ENCODE measurements around the gene PITPNM1. TPM values are rescaled to one million over a fixed set of nuclear protein-coding genes. Genes with fewer than 3 reads are reported as not detected.
"Not testable (repeated sequence)": the region's sequence is repeated elsewhere in the genome, so short reads cannot be mapped to it uniquely, and the experiment has no call there.

The PITPNM1 gene
- polyA plus RNA-seq, 1 donor from 2014 or later, result 40.6 TPM

DNA sequence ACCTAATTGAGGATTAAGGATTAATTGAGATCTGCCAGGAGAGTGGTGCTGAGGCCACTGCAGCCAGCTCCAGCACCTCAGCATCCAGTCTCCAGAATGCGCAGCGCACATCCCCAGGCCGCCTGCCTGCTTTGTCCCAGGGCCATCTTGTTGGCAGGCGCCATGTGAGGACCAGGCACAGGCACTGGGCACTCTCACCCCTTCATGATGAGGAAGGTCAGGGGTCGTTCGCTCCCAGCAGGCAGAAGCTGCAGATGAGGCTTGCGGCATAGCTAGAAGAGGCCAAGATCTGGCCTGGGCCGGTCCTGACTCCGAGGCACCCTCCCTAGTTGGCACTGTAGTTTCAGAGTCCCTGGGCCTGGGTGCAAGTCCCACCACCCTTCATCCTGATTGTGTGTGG lies 11.6 kb upstream of the PITPNM1 start:
- H3K9me3 Mint-ChIP-seq, result no peaks in the 10 kb centered on the region
- no peak overlapping the region for H3K4me3 Mint-ChIP-seq
- no peaks in the 10 kb centered on the region for H3K36me3 Mint-ChIP-seq
- H3K27ac Mint-ChIP-seq, result no peak overlapping the region
- H3K27me3 Mint-ChIP-seq, result peaks cover 17% of the 10 kb centered on the region
- peaks cover 0 to 2% (median 0%) of the 10 kb centered on the region in 3 donors for H3K4me1 Mint-ChIP-seq

- peaks cover 0 to 6% (median 2%) of the 10 kb centered on the region in 3 donors for H3K4me1 Mint-ChIP-seq
- H3K27me3 Mint-ChIP-seq, result peaks cover 17% of the 10 kb centered on the region
- no peaks in the 10 kb centered on the region for H3K9me3 Mint-ChIP-seq
- H3K4me3 Mint-ChIP-seq, result no peak overlapping the region
- H3K27ac Mint-ChIP-seq, result no peak overlapping the region
- H3K36me3 Mint-ChIP-seq, result peaks cover 1% of the 10 kb centered on the region
Measured at GRCh38 chr11:67514116-67514515, 9.0 kb upstream of the PITPNM1 start.

DNA sequence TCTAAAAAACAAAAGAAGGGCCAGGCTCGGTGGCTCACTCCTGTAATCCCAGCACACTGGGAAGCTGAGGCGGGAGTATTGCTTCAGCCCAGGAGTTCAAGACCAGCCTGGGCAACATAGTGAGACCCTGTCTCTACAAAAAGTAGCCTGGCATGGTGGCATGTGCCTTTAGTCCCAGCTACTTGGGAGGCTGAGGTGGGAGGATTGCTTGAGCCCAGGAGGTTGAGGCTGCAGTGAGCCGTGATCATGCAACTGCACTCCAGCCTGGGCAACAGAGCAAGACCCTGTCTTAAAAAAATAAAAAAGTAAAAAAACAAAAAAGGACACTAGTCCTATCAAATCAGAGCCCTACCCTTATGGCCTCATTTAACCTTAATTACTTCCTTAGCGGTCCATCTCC lies 6.4 kb upstream of the PITPNM1 start:
- Mint-ChIP-seq H3K27ac (peak overlapping the region in 1 of 3 donors; percentile 98), H3K27me3 (peaks cover 17% of the 10 kb centered on the region), H3K4me1 (peaks cover 8 to 13% (median 10%) of the 10 kb centered on the region in 3 donors), H3K4me3 (peak overlapping the region in 1 of 4 donors; percentile 88)
- not testable (repeated sequence) for H3K36me3 Mint-ChIP-seq, H3K9me3 Mint-ChIP-seq

- Mint-ChIP-seq H3K36me3 (peaks cover 3% of the 10 kb centered on the region), H3K27ac (peak overlapping the region in 1 of 3 donors; percentile 98), H3K4me1 (peaks cover 14 to 21% (median 19%) of the 10 kb centered on the region in 3 donors), H3K27me3 (peaks cover 11% of the 10 kb centered on the region), H3K9me3 (no peaks in the 10 kb centered on the region), H3K4me3 (peak overlapping the region in 2 of 4 donors; percentile 83 to 88)
Measured at GRCh38 chr11:67510023-67510345, 4.8 kb upstream of the PITPNM1 start.

DNA sequence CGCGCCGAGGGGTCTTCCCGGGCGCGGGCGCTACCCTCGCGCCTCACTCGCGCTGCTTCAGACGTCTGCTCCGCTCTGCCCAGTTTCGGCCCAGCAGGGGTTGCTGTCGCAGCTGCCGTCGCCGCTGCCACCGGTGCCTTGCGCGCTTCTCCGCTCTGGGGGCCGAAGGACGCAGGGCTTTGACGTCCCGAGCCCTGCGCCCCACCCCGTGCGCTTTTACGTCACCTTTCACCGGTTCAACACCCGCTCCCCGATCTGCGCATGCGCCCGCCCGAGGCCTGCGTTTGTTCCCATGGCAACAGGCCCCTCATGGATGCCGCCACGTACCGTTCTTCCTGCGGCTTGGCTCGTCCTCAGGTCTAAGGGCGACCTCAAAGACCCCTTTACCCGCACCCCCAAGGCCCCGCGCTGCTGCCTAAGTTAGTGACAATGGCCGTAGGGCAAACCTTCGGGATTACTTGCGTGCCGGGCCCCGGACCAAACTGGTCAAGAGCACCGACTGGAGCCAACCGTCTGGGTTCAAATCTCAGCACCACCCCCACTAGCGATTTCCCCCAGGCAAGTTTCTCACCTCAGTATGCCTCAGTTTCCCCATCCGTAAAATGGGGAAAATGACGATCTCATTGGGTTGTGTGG lies 3.4 kb upstream of the PITPNM1 start:
- Mint-ChIP-seq H3K9me3 (no peaks in the 10 kb centered on the region), H3K36me3 (peaks cover 3% of the 10 kb centered on the region), H3K4me1 (peaks cover 18 to 21% (median 19%) of the 10 kb centered on the region in 3 donors), H3K4me3 (peak overlapping the region; percentile 87 to 97 (median 92)), H3K27ac (peak overlapping the region; percentile 98 to 99 (median 98)), H3K27me3 (peaks cover 6% of the 10 kb centered on the region)

DNA sequence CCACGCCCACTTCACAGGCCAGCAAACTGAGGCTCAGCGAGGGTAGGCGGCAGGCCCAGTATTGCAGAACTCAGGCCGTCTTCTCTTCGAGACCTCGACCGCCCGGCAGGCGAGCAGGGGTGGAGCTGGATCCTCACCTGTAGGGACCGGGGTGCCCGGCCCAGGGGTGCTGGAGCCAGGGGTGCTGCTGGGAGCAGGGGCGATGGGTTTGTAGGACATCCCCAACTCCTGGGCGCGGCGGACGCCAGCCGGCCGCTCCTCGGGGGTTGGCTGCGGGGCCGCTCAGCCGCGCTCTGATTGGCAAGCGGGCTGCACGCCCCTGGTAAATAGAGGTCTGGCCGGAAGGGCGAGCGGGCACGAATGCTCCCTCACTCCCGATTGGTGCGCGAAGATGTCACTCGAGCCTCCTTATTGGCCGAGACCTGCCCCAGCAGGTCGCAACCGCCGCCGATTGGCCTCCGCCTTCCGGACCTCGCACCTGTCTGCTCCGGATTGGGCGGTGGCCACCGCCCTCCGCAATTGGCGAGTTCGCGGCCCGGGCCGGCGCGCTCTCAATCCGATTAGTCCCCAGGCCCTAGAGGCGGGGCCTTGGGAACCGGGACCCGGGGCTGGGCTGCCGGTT lies 2.8 kb upstream of the PITPNM1 start, which contains the start of gene CDK2AP2:
TSS of gene CDK2AP2 (minus strand) at position 299 of the 622 bp plus-strand sequence. CDS start at position 219, 80 bp downstream.
- Mint-ChIP-seq H3K27me3 (peaks cover 5% of the 10 kb centered on the region), H3K27ac (peak within 1 kb of the TSS; percentile 98 to 99 (median 98)), H3K4me1 (peaks cover 19 to 22% (median 22%) of the 10 kb centered on the region in 3 donors), H3K36me3 (peaks cover 5% of the 10 kb centered on the region), H3K9me3 (no peaks in the 10 kb centered on the region), H3K4me3 (peak within 1 kb of the TSS; percentile 87 to 97 (median 92))

- Mint-ChIP-seq H3K27me3 (peaks cover 1% of the 10 kb centered on the region), H3K9me3 (no peaks in the 10 kb centered on the region), H3K4me1 (peaks cover 21 to 25% (median 25%) of the 10 kb centered on the region in 3 donors), H3K4me3 (peak overlapping the region; percentile 87 to 97 (median 92)), H3K36me3 (peaks cover 5% of the 10 kb centered on the region), H3K27ac (peak overlapping the region; percentile 91 to 98 (median 98))
Measured at GRCh38 chr11:67507242-67507863, 2.2 kb upstream of the PITPNM1 start.

DNA sequence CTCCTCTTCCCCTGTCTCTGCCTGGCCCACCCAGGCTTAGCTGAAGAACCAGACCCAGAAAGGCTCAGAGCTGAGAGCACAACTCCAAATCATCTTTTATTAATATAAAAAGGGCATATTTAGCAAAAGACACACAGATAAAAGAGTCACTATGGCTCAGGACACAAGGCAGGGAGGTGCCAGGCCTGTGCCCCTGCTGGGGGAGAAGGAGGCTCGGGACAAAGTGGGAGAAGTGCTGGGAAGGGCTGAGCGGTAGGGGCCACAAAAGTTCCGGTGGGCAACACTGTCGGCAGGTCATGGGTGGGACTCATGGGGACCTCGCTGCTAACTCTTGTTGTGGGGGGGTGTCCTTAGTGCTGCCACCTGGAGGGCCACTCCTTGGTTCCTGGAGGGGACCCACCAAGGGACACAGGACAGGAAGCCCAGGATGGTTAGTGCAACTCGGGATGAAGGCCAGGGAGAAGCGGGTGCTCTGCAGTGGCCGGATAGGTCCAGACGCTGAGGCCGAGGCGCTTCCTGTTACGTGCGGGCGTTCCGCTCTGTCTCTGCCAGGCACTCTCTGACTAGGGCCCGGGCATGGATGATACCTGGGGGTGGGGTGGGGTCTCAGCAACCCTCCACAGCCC lies 1.4 kb upstream of the PITPNM1 start:
- peak overlapping the region; percentile 87 to 98 (median 92) for H3K4me3 Mint-ChIP-seq
- peaks cover 21 to 25% (median 25%) of the 10 kb centered on the region in 3 donors for H3K4me1 Mint-ChIP-seq
- no peaks in the 10 kb centered on the region for H3K27me3 Mint-ChIP-seq
- H3K36me3 Mint-ChIP-seq, result peaks cover 5% of the 10 kb centered on the region
- no peaks in the 10 kb centered on the region for H3K9me3 Mint-ChIP-seq
- H3K27ac Mint-ChIP-seq, result peak overlapping the region; percentile 93 to 98 (median 98)

DNA sequence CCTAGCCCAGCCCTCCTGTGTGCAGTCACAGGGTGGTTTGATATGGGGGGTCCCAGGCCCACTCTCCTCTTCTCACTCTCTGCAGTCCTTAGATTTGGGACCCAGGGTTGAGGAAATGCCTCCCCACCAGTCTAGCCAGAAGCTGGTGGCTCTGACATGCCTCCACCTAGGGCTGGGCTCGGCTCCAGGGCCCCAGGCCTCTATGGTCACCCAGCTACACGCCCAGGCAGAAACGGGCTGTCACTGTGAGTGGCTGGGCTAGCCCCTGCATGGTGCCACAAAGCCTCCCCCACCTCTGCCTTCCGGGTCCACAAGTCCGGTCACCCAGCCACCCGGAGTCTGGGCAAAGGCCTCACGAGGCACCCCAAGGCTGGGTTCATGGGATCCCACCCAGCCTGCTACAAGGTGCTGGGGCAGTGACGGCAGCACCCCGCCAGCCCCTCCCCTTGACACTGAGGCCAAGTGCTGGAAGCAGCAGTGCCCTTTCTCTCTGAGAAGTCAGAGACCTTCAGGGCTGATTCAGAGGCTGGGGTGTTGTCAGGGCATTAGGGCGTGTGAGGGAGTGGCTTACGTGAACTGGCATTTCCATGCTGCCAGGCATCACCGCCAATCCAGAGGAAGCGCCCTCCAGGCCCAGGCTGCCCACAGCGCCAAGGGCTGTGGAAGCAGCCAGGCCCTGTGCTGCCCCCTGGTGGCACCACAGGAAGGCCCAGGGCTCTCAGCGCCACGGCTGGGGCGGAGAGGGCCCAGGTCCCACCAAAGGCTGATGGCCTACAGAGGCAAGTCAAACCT lies 638 bp upstream of the PITPNM1 start:
- Mint-ChIP-seq H3K27me3 (no peaks in the 10 kb centered on the region), H3K9me3 (no peaks in the 10 kb centered on the region), H3K4me3 (peak overlapping the region; percentile 84 to 98 (median 92)), H3K36me3 (peaks cover 5% of the 10 kb centered on the region), H3K27ac (peak overlapping the region; percentile 93 to 98 (median 98)), H3K4me1 (peaks cover 23 to 28% (median 28%) of the 10 kb centered on the region in 3 donors)

DNA sequence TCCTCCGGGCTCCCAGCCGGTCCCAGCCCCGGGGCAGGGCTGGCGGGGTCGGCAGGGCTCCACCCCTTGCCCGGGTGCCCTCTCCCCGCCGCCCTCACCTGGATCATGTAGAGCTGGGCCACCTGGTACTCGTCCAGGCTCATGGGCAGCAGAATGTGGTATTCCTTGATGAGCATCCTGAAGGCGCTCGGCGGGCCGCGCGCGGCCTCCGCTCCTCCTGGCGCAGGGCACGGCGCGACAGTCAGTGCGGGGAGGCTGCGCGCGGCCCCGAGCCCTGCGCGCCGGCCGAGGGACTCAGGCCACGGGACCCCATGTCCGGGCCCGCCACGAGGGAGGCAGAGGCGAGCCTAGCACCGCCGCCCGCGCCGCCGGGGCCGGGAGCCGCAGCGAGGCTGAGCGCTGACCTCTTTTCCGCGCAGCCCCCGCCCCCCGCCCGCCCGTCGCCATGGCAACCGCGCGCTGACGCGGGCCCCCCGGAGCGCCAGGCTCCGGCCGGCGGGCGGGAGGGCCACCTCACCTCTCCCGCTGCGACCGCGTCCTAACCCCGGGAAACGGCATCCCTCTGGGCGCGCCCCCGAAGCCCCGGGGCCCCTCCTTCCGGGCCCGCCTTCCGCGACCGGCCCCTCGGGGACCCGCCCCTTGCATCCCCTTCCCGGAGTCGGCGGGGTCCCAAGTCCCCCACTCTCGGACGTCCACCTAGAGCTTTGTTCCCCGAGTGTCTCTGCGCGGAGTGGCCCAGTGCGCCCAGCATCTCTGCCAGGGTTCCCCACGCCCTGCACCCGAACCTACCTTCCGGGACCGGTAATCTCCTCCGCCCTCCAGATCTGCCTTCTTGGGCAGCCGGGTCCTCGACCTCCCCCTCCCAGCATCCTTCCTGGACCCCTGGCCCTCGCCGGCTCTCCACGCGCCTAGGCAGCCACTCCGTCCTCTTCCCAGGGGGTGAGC lies 886 bp downstream of the PITPNM1 start:
- Mint-ChIP-seq H3K4me3 (peak overlapping the region; percentile 88 to 98 (median 94)), H3K4me1 (peaks cover 23 to 32% (median 30%) of the 10 kb centered on the region in 3 donors), H3K27me3 (no peaks in the 10 kb centered on the region), H3K27ac (peak overlapping the region; percentile 39 to 86 (median 85)), H3K9me3 (no peaks in the 10 kb centered on the region), H3K36me3 (peaks cover 3% of the 10 kb centered on the region)

GRCh38 chr11:67503119-67504004 lies 1.8 kb downstream of the PITPNM1 start:
- H3K9me3 Mint-ChIP-seq, result no peaks in the 10 kb centered on the region
- H3K4me1 Mint-ChIP-seq, result peaks cover 18 to 28% (median 23%) of the 10 kb centered on the region in 3 donors
- H3K4me3 Mint-ChIP-seq, result peak overlapping the region; percentile 77 to 95 (median 86)
- H3K27me3 Mint-ChIP-seq, result no peaks in the 10 kb centered on the region
- H3K27ac Mint-ChIP-seq, result peak overlapping the region in 2 of 3 donors; percentile 18 to 97
- H3K36me3 Mint-ChIP-seq, result peaks cover 3% of the 10 kb centered on the region

GRCh38 chr11:67502328-67502979 lies 2.7 kb downstream of the PITPNM1 start:
- peaks cover 18 to 28% (median 23%) of the 10 kb centered on the region in 3 donors for H3K4me1 Mint-ChIP-seq
- peak overlapping the region; percentile 77 to 95 (median 85) for H3K4me3 Mint-ChIP-seq
- peak overlapping the region in 2 of 3 donors; percentile 18 to 97 for H3K27ac Mint-ChIP-seq
- no peaks in the 10 kb centered on the region for H3K9me3 Mint-ChIP-seq
- no peaks in the 10 kb centered on the region for H3K27me3 Mint-ChIP-seq
- peaks cover 3% of the 10 kb centered on the region for H3K36me3 Mint-ChIP-seq
